HepG2 (cell line): ENCODE measurements around the gene TMUB1. TPM values are rescaled to one million over a fixed set of nuclear protein-coding genes. Genes with fewer than 3 reads are reported as not detected.

ENCODE experiments used
- ATAD3A ChIP-seq: sonication (generic); formaldehyde crosslinking; IDR thresholded peaks from 2 replicates; pipeline ENCODE4 v1.4.0; 2020; ENCODE audit warnings: missing genetic modification reagents
- HNF4G ChIP-seq, 2 experiments: sonication (generic) in 1 of 2; formaldehyde crosslinking in 1 of 2; IDR thresholded peaks; 2 replicates each; pipeline versions ENCODE4 v1.4.0 to v1.6.1; 2011 to 2020; ENCODE audit warnings: borderline replicate concordance in 2 of 2, low read depth in 2 of 2, mild to moderate bottlenecking in 2 of 2, low read length in 1 of 2, missing genetic modification reagents in 1 of 2, moderate library complexity in 1 of 2
- JUND ChIP-seq: sonication (generic); formaldehyde crosslinking; IDR thresholded peaks from 2 replicates; pipeline ENCODE4 v1.8.0; 2022; ENCODE audit warnings: mild to moderate bottlenecking, missing genetic modification reagents
- MBD4 ChIP-seq: IDR thresholded peaks from 2 replicates; pipeline ENCODE4 v1.6.1; 2012; ENCODE audit warnings: low read length, inconsistent platforms, borderline replicate concordance
- MEIS1 ChIP-seq: sonication (generic); formaldehyde crosslinking; IDR thresholded peaks from 2 replicates; pipeline ENCODE4 v1.9.0; 2021; ENCODE audit warnings: mild to moderate bottlenecking, missing genetic modification reagents, moderate library complexity, borderline replicate concordance
- NFKB2 ChIP-seq: sonication (generic); formaldehyde crosslinking; IDR thresholded peaks from 2 replicates; pipeline ENCODE4 v1.4.0; 2020; ENCODE audit warnings: missing genetic modification reagents, borderline replicate concordance
- RCOR2 ChIP-seq: IDR thresholded peaks from 2 replicates; pipeline ENCODE4 v1.6.1; 2016; ENCODE audit warnings: missing biosample characterization, missing genetic modification reagents
- SRSF9 ChIP-seq: fragments of 200-400 bp; formaldehyde crosslinking; IDR thresholded peaks from 2 replicates; pipeline ENCODE4 v1.6.1; 2018; ENCODE audit warnings: borderline replicate concordance, mild to moderate bottlenecking, low read depth, low read length; ENCODE audit not compliant: insufficient read depth, poor library complexity, severe bottlenecking
- ZNF101 ChIP-seq: sonication (generic); formaldehyde crosslinking; IDR thresholded peaks from 2 replicates; pipeline ENCODE4 v1.4.0; 2020; ENCODE audit warnings: mild to moderate bottlenecking, low read depth, missing genetic modification reagents, borderline replicate concordance
- ZNF124 ChIP-seq: sonication (generic); formaldehyde crosslinking; IDR thresholded peaks from 2 replicates; pipeline ENCODE4 v1.4.0; 2020; ENCODE audit warnings: missing genetic modification reagents
- ZNF547 ChIP-seq: sonication (generic); formaldehyde crosslinking; IDR thresholded peaks from 2 replicates; pipeline ENCODE4 v1.5.1; 2020; ENCODE audit warnings: mild to moderate bottlenecking, missing genetic modification reagents
- ZNF570 ChIP-seq: sonication (generic); formaldehyde crosslinking; IDR thresholded peaks from 2 replicates; pipeline ENCODE4 v1.4.0; 2020; ENCODE audit warnings: mild to moderate bottlenecking, missing genetic modification reagents, borderline replicate concordance
- polyA plus RNA-seq, 8 experiments: library from polyadenylated mRNA; depleted of rRNA in 3 of 8; stranded (reverse) in 7 of 8; unstranded in 1 of 8; fragments of >200 nt; fragmentation: Illumina TruSeq in 4 of 8; extraction: Trizol in 4 of 8; gene quantifications; 2 replicates each; pipeline versions ENCODE4 v1.2.1 to v1.2.3, GENCODE V29; 2011 to 2016; ENCODE audit warnings: low read depth in 4 of 8, missing spikeins in 1 of 8, mixed read lengths in 1 of 8; ENCODE audit not compliant: insufficient read depth in 1 of 8
- total RNA-seq, 5 experiments: library from RNA; depleted of rRNA; stranded (reverse); fragments of >200 nt; fragmentation: Illumina TruSeq; extraction: Trizol; gene quantifications; 2 replicates each; pipeline ENCODE4 v1.2.3, GENCODE V29; 2016; ENCODE audit warnings: low read depth in 1 of 5
- TF ChIP-seq, protein P1 (sequence below): sonication (generic); formaldehyde crosslinking; IDR thresholded peaks from 2 replicates; pipeline ENCODE4 v1.5.1; 2020; ENCODE audit warnings: mild to moderate bottlenecking, missing genetic modification reagents, borderline replicate concordance
- TF ChIP-seq, protein P2 (sequence below): sonication (generic); formaldehyde crosslinking; IDR thresholded peaks from 2 replicates; pipeline ENCODE4 v1.9.0; 2021; ENCODE audit warnings: mild to moderate bottlenecking, missing genetic modification reagents
- TF ChIP-seq, protein P3 (sequence below): sonication (generic); formaldehyde crosslinking; IDR thresholded peaks from 2 replicates; pipeline ENCODE4 v1.4.0; 2020; ENCODE audit warnings: missing genetic modification reagents, low read depth, mild to moderate bottlenecking, borderline replicate concordance

Gene TMUB1
- total and polyA plus RNA-seq, 2 of the 13 experiments (the other 11 are each of a cell fraction or from before 2014, with no cell fraction given) = 44.8 to 51.6 TPM

DNA sequence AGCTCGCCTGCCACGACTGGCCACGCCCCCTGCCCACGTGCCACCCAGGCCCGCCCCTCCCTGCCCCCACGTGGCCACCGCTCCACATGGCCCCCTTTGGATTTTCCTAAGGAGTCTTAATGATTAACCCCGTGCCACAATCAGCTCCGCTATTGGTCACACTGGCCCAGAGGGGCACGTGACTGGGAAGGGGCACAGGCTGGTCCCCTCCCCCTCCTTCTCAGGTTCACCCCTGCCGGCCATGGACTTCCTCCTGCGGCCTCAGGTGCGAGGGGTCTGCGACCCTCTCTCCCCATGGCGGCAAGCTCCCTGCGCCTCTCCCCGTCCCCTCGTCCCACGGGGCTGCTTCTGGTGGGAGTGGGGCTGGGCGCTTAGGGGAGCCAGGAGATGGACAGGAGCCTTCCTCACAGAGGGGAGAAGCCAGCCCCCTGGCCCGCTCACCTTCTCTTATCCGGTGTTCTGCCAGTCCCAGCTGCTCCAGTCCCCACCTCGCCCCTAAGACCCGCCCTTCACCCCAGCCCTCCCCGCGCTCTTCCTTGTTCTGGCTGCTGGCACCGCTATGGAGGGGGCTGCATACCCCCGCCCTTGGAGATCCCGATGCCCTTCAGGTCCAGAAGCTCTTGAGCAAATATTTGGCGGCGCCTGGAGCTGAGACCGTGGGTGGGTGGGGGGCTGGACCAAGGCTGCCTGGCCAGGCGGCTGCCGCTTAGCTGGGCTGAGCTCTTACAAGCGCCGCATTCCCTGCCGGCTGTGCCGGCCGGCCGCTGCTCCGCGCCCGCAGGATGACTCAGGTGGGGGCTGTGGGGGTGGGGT, 20.7 kb downstream of the TMUB1 start (continued):
- TF ChIP-seq, protein P1, sequence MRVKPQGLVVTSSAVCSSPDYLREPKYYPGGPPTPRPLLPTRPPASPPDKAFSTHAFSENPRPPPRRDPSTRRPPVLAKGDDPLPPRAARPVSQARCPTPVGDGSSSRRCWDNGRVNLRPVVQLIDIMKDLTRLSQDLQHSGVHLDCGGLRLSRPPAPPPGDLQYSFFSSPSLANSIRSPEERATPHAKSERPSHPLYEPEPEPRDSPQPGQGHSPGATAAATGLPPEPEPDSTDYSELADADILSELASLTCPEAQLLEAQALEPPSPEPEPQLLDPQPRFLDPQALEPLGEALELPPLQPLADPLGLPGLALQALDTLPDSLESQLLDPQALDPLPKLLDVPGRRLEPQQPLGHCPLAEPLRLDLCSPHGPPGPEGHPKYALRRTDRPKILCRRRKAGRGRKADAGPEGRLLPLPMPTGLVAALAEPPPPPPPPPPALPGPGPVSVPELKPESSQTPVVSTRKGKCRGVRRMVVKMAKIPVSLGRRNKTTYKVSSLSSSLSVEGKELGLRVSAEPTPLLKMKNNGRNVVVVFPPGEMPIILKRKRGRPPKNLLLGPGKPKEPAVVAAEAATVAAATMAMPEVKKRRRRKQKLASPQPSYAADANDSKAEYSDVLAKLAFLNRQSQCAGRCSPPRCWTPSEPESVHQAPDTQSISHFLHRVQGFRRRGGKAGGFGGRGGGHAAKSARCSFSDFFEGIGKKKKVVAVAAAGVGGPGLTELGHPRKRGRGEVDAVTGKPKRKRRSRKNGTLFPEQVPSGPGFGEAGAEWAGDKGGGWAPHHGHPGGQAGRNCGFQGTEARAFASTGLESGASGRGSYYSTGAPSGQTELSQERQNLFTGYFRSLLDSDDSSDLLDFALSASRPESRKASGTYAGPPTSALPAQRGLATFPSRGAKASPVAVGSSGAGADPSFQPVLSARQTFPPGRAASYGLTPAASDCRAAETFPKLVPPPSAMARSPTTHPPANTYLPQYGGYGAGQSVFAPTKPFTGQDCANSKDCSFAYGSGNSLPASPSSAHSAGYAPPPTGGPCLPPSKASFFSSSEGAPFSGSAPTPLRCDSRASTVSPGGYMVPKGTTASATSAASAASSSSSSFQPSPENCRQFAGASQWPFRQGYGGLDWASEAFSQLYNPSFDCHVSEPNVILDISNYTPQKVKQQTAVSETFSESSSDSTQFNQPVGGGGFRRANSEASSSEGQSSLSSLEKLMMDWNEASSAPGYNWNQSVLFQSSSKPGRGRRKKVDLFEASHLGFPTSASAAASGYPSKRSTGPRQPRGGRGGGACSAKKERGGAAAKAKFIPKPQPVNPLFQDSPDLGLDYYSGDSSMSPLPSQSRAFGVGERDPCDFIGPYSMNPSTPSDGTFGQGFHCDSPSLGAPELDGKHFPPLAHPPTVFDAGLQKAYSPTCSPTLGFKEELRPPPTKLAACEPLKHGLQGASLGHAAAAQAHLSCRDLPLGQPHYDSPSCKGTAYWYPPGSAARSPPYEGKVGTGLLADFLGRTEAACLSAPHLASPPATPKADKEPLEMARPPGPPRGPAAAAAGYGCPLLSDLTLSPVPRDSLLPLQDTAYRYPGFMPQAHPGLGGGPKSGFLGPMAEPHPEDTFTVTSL (CRISPR knock-in tag) = no peak
- TF ChIP-seq SRSF9 (no peak), HNF4G (IDR thresholded peaks at IDR 0.05; ENCODE audit: borderline replicate concordance, low read depth, low read length) (peak; percentile 14; the same call in 1 of the 2 replicates), HNF4G (CRISPR knock-in tag; IDR thresholded peaks at IDR 0.05; ENCODE audit: borderline replicate concordance, low read depth) (no peak), ZNF101 (CRISPR knock-in tag) (no peak), MBD4 (no peak), ZNF547 (no peak; the same call in 1 of the 2 replicates), NFKB2 (peak; percentile 85; the same call in 1 of the 2 replicates), RCOR2 (CRISPR knock-in tag) (no peak), ZNF124 (CRISPR knock-in tag) (no peak), MEIS1 (CRISPR knock-in tag) (no peak; the same call in 1 of the 2 replicates), JUND (CRISPR knock-in tag) (no peak), ZNF570 (CRISPR knock-in tag) (no peak), ATAD3A (no peak)
- TF ChIP-seq, protein P2, sequence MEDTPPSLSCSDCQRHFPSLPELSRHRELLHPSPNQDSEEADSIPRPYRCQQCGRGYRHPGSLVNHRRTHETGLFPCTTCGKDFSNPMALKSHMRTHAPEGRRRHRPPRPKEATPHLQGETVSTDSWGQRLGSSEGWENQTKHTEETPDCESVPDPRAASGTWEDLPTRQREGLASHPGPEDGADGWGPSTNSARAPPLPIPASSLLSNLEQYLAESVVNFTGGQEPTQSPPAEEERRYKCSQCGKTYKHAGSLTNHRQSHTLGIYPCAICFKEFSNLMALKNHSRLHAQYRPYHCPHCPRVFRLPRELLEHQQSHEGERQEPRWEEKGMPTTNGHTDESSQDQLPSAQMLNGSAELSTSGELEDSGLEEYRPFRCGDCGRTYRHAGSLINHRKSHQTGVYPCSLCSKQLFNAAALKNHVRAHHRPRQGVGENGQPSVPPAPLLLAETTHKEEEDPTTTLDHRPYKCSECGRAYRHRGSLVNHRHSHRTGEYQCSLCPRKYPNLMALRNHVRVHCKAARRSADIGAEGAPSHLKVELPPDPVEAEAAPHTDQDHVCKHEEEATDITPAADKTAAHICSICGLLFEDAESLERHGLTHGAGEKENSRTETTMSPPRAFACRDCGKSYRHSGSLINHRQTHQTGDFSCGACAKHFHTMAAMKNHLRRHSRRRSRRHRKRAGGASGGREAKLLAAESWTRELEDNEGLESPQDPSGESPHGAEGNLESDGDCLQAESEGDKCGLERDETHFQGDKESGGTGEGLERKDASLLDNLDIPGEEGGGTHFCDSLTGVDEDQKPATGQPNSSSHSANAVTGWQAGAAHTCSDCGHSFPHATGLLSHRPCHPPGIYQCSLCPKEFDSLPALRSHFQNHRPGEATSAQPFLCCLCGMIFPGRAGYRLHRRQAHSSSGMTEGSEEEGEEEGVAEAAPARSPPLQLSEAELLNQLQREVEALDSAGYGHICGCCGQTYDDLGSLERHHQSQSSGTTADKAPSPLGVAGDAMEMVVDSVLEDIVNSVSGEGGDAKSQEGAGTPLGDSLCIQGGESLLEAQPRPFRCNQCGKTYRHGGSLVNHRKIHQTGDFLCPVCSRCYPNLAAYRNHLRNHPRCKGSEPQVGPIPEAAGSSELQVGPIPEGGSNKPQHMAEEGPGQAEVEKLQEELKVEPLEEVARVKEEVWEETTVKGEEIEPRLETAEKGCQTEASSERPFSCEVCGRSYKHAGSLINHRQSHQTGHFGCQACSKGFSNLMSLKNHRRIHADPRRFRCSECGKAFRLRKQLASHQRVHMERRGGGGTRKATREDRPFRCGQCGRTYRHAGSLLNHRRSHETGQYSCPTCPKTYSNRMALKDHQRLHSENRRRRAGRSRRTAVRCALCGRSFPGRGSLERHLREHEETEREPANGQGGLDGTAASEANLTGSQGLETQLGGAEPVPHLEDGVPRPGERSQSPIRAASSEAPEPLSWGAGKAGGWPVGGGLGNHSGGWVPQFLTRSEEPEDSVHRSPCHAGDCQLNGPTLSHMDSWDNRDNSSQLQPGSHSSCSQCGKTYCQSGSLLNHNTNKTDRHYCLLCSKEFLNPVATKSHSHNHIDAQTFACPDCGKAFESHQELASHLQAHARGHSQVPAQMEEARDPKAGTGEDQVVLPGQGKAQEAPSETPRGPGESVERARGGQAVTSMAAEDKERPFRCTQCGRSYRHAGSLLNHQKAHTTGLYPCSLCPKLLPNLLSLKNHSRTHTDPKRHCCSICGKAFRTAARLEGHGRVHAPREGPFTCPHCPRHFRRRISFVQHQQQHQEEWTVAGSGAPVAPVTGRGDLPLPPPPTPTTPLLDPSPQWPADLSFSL (CRISPR knock-in tag) = no peak
- TF ChIP-seq, protein P3, sequence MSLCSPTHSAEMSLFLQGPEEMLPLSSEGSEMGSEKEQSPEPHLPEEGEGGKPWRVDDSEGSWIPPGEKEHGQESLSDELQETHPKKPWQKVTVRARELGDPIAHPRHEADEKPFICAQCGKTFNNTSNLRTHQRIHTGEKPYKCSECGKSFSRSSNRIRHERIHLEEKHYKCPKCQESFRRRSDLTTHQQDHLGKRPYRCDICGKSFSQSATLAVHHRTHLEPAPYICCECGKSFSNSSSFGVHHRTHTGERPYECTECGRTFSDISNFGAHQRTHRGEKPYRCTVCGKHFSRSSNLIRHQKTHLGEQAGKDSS = no peak
